Measurements from ENCODE around the gene IRF8.

DNA sequence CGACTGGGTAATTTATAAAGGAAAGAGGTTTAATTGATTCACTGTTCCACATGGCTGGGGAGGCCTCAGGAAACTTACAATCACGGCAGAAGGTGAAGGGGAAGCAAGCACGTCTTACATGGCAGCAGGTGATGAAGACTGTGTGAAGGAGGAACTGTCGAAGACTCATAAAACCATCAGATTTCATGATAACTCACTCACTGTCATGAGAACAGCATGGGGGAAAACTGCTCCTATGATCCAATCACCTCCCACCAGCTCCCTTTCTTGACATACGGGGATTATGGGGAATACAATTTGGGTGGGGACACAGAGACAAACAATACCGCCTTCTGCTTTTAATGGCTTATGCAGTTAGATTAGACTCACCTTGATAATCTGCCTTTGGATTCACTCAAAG is 19.4 kb upstream of the IRF8 start:
- TF ChIP-seq CTCF (IDR thresholded peaks at IDR 0.05; ENCODE audit: low read depth, low read length, poor library complexity, severe bottlenecking) (no peak), EZH2phosphoT487 (IDR thresholded peaks at IDR 0.05; ENCODE audit: borderline replicate concordance, low read length) (no peak)

All from DOHH2 (cell line).